Activated CD4-positive, alpha-beta T cell treated with anti-CD3 and anti-CD28 coated beads, Interleukin-2, amount 50 U/mL, for 4 hours (primary cell): Measurements from ENCODE around the gene TRIM67.

Source experiments
- DNase-seq, 2 experiments: peaks; one replicate each; pipeline ENCODE4 v3.0.0-alpha.2; 2020

The TRIM67 gene

GRCh38 chr1:231238298-231238697, 76.4 kb downstream of the TRIM67 start:
- no peak for DNase-seq

GRCh38 chr1:231240531-231240882, 78.6 kb downstream of the TRIM67 start:
- no peak for DNase-seq

GRCh38 chr1:231240883-231241735, 79.3 kb downstream of the TRIM67 start, which contains the start of gene GNPAT:
Gene GNPAT, plus strand, starts transcription at chr1:231241212. Its CDS starts 167 bp downstream, at chr1:231241379.
- DNase-seq, result peak; percentile 85

- no peak for DNase-seq
These were observed 79.9 kb downstream of the TRIM67 start for GRCh38 chr1:231241750-231242149.

- no peak for DNase-seq
These were observed 80.8 kb downstream of the TRIM67 start for GRCh38 chr1:231242516-231243198.

- DNase-seq, result no peak
These were observed 86.9 kb downstream of the TRIM67 start for GRCh38 chr1:231248778-231249177.

DNA sequence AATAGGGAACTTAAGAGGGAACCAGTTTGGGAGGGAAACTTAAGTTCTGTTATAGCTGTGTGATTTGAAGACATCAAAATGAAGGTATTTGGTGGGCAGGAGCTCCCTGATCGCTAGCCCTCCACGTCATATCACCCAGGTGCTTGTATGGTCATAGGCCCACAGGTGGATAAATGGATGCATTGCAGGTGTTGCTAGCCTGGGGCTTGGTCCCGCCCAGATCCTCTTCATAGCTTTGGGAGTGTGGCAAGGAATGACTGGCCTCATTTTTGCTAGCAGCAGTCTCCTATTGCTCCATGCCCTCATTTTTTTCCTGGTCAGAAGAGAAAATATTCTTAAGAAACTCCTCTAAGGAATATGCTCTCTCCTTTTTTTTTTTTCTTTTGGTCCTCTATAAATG, 90.5 kb downstream of the TRIM67 start:
- DNase-seq, result no peak

- DNase-seq, result no peak
These were observed 98.5 kb downstream of the TRIM67 start for GRCh38 chr1:231260351-231260750.

- DNase-seq, result no peak
These were observed 102.8 kb downstream of the TRIM67 start for GRCh38 chr1:231264642-231265041.

- DNase-seq, result no peak
These were observed 103.5 kb downstream of the TRIM67 start for GRCh38 chr1:231265379-231265778.

- no peak for DNase-seq
These were observed 105.0 kb downstream of the TRIM67 start for GRCh38 chr1:231266811-231267322.
